22Rv1 (cell line): ENCODE measurements around the gene OR5W2.

Experiments used
- CTCF ChIP-seq: fragments of 450-650 bp; IDR thresholded peaks from 2 replicates; pipeline ENCODE4 v1.5.1; 2017; ENCODE audit warnings: mild to moderate bottlenecking
- ZFX ChIP-seq: fragments of 450-650 bp; IDR thresholded peaks from 2 replicates; pipeline ENCODE4 v1.6.1; 2017; ENCODE audit warnings: antibody characterized with exemption, borderline replicate concordance

GRCh38 chr11:55936300-55936699, 21.9 kb upstream of the OR5W2 start, which contains the start of gene OR5I1:
- no peak for TF ChIP-seq CTCF
- no peak for TF ChIP-seq ZFX
